ENCODE measurements around the gene TNFRSF1A. TPM values are rescaled to one million over a fixed set of nuclear protein-coding genes. Genes with fewer than 3 reads are reported as not detected.

Gene TNFRSF1A
- total RNA-seq, 1 experiment from 2014 or later: 108 TPM

DNA sequence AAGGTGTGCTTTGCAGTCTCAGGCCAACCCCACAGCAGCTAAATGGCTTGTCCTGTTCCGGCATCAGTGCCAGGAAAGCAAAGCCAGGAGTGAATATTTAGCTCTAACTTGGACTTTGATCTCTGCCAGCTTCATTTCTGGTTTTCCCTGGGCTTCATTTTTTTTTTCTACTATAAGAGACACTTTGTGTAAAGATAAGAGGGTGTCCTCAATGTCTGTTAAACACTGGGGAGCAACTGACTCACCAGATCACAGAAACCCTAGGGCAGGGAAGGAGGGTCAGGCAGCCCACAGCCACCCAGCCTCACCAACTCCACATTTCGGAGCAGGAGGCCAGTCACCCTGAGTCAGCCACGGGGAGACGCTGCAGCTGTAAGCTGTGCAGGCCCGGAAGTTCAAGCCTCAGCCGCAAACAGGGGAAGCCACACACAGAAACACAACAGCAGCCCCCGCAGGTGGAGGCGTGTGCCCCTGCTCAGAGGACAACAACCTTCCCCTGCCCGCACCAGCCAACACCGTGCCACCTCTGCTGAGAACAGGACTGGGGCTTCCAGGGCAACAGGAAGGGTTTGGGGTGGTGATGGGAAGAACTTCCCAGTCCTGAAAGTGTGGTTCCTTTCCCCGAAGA lies 6.3 kb downstream of the TNFRSF1A start:
- Histone ChIP-seq H3K27me3 (ENCODE audit: control insufficient read depth, insufficient read depth, low read length) (no peaks in the 10 kb centered on the region), H3K36me3 (ENCODE audit: control insufficient read depth, insufficient read depth, low read length) (peaks cover 9% of the 10 kb centered on the region), H3K9me3 (ENCODE audit: control insufficient read depth, insufficient read depth, low read depth, low read length) (no peaks in the 10 kb centered on the region), H3K4me3 (ENCODE audit: low read depth in 2 of 2, low read length in 2 of 2) (peak overlapping the region; percentile 71 to 94), H3K4me1 (ENCODE audit: control insufficient read depth, insufficient read depth, low read length) (peaks cover 63% of the 10 kb centered on the region), H3K27ac (ENCODE audit: low read length) (peak overlapping the region; percentile 99)
- TF ChIP-seq, protein P1, sequence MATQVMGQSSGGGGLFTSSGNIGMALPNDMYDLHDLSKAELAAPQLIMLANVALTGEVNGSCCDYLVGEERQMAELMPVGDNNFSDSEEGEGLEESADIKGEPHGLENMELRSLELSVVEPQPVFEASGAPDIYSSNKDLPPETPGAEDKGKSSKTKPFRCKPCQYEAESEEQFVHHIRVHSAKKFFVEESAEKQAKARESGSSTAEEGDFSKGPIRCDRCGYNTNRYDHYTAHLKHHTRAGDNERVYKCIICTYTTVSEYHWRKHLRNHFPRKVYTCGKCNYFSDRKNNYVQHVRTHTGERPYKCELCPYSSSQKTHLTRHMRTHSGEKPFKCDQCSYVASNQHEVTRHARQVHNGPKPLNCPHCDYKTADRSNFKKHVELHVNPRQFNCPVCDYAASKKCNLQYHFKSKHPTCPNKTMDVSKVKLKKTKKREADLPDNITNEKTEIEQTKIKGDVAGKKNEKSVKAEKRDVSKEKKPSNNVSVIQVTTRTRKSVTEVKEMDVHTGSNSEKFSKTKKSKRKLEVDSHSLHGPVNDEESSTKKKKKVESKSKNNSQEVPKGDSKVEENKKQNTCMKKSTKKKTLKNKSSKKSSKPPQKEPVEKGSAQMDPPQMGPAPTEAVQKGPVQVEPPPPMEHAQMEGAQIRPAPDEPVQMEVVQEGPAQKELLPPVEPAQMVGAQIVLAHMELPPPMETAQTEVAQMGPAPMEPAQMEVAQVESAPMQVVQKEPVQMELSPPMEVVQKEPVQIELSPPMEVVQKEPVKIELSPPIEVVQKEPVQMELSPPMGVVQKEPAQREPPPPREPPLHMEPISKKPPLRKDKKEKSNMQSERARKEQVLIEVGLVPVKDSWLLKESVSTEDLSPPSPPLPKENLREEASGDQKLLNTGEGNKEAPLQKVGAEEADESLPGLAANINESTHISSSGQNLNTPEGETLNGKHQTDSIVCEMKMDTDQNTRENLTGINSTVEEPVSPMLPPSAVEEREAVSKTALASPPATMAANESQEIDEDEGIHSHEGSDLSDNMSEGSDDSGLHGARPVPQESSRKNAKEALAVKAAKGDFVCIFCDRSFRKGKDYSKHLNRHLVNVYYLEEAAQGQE (IDR thresholded peaks at IDR 0.05; ENCODE audit: insufficient read depth in 1 of 2, low read depth in 2 of 2, low read length in 1 of 2): no peak
- TF ChIP-seq, protein P2, sequence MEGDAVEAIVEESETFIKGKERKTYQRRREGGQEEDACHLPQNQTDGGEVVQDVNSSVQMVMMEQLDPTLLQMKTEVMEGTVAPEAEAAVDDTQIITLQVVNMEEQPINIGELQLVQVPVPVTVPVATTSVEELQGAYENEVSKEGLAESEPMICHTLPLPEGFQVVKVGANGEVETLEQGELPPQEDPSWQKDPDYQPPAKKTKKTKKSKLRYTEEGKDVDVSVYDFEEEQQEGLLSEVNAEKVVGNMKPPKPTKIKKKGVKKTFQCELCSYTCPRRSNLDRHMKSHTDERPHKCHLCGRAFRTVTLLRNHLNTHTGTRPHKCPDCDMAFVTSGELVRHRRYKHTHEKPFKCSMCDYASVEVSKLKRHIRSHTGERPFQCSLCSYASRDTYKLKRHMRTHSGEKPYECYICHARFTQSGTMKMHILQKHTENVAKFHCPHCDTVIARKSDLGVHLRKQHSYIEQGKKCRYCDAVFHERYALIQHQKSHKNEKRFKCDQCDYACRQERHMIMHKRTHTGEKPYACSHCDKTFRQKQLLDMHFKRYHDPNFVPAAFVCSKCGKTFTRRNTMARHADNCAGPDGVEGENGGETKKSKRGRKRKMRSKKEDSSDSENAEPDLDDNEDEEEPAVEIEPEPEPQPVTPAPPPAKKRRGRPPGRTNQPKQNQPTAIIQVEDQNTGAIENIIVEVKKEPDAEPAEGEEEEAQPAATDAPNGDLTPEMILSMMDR (IDR thresholded peaks at IDR 0.05): no peak
- TF ChIP-seq POLR2AphosphoS5 (IDR thresholded peaks at IDR 0.05; ENCODE audit: low read depth, low read length): no peak; the same call in 1 of the 2 replicates
- no peak for TF ChIP-seq SIN3A (IDR thresholded peaks at IDR 0.05; ENCODE audit: borderline replicate concordance, insufficient read depth, low read depth, low read length)
- no peak for TF ChIP-seq TCF7L2 (IDR thresholded peaks at IDR 0.05; ENCODE audit: low read depth, low read length)
- in situ Hi-C loops (cut with HindIII; ENCODE audit: low pct_unique_long_range_greater_than_20kb, low sequenced_read_pairs): no loop called here
- BruUV-seq (replicated peaks): no TSS peak
- DNase-seq (ENCODE audit: low read depth, low spot score) (no peak), ATAC-seq (peak; percentile 12; the same call in 1 of the 2 replicates)
- intact Hi-C loops (cut with micrococcal nuclease; ENCODE audit: unreplicated experiment): loop anchor here (5.0 kb wide), 1 partner anchor 37 kb away; no protein-coding TSS in a partner anchor
- CTCF ChIA-PET: interaction anchor here (0.7 to 1.3 kb wide), 2 partner anchors 10 to 196 kb away, joined by 5 read pairs; no protein-coding TSS in a partner anchor
- POLR2A ChIA-PET: interaction anchor here (0.9 kb wide), 2 partner anchors 39 to 85 kb away, joined by 3 to 4 read pairs; no protein-coding TSS in a partner anchor

DNA sequence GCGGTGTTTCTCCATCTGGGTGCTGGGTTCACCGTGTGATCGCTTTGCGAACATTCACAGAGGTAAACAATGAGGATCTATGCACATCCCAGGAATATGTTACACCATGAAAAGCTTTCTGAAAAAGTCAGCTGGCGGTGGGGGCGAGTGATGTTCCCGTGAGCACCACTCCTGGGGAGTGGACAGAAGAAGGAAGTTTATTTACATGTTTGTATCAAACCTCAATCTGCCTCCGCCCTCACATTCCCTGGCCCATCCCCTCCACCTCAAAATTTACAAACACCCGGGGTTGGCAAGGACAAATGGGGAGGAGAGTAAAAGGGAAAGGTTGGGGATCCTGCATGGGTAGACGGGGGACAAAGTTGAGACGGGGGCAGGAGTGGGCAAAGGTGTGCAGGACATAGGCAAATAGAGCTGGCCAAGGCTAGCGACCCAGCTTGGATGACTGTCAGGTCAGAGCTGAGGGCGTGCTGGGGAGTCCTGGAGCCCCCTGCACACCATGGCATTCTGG lies 6.9 kb downstream of the TNFRSF1A start:
- Histone ChIP-seq H3K9me3 (ENCODE audit: control insufficient read depth, insufficient read depth, low read depth, low read length) (no peaks in the 10 kb centered on the region), H3K36me3 (ENCODE audit: control insufficient read depth, insufficient read depth, low read length) (peaks cover 9% of the 10 kb centered on the region), H3K4me3 (ENCODE audit: low read depth in 2 of 2, low read length in 2 of 2) (peak overlapping the region in 1 of 2 experiments; percentile 71; a peak in 2 of 4 replicates), H3K4me1 (ENCODE audit: control insufficient read depth, insufficient read depth, low read length) (peaks cover 63% of the 10 kb centered on the region), H3K27ac (ENCODE audit: low read length) (peak overlapping the region; percentile 99), H3K27me3 (ENCODE audit: control insufficient read depth, insufficient read depth, low read length) (no peaks in the 10 kb centered on the region)
- DNase-seq (ENCODE audit: low read depth, low spot score): no peak
- no peak for ATAC-seq
- in situ Hi-C loops (cut with HindIII; ENCODE audit: low pct_unique_long_range_greater_than_20kb, low sequenced_read_pairs): no loop called here
- ChIA-PET CTCF (interaction anchor here (0.7 kb wide), 1 partner anchor 197 kb away, joined by 5 read pairs; no protein-coding TSS in a partner anchor), POLR2A (interaction anchor here (0.6 kb wide), 1 partner anchor 71 kb away, joined by 3 read pairs; no protein-coding TSS in a partner anchor)
- TF ChIP-seq, protein P1 (IDR thresholded peaks at IDR 0.05; ENCODE audit: insufficient read depth in 1 of 2, low read depth in 2 of 2, low read length in 1 of 2): no peak
- TF ChIP-seq SIN3A (IDR thresholded peaks at IDR 0.05; ENCODE audit: borderline replicate concordance, insufficient read depth, low read depth, low read length): no peak
- no peak for TF ChIP-seq POLR2AphosphoS5 (IDR thresholded peaks at IDR 0.05; ENCODE audit: low read depth, low read length)
- no peak for TF ChIP-seq TCF7L2 (IDR thresholded peaks at IDR 0.05; ENCODE audit: low read depth, low read length)
- TF ChIP-seq, protein P2 (IDR thresholded peaks at IDR 0.05): no peak
- intact Hi-C loops (cut with micrococcal nuclease; ENCODE audit: unreplicated experiment): loop anchor here (5.0 kb wide), 1 partner anchor 37 kb away; no protein-coding TSS in a partner anchor
- no TSS peak for BruUV-seq (replicated peaks)
